ENCODE results near the gene RTF1.
A peak's percentile ranks its signal among the peaks of the same experiment; 100 is the strongest.
"Not testable (repeated sequence)": the region's sequence is repeated elsewhere in the genome, so short reads cannot be mapped to it uniquely, and the experiment has no call there.

The RTF1 gene

GRCh38 chr15:41416742-41417417, at the start of gene RTF1:
Gene RTF1, plus strand, starts transcription at chr15:41417095. Its CDS starts 21 bp downstream, at chr15:41417116.
- peak; percentile 96 for DNase-seq

GRCh38 chr15:41367418-41367817, 49.5 kb upstream of the RTF1 start:
- no peak for DNase-seq

GRCh38 chr15:41377978-41378377, 38.9 kb upstream of the RTF1 start:
- DNase-seq, result no peak

- DNase-seq, result not testable (repeated sequence)
Observed at GRCh38 chr15:41383974-41384749, 32.7 kb upstream of the RTF1 start.

DNA sequence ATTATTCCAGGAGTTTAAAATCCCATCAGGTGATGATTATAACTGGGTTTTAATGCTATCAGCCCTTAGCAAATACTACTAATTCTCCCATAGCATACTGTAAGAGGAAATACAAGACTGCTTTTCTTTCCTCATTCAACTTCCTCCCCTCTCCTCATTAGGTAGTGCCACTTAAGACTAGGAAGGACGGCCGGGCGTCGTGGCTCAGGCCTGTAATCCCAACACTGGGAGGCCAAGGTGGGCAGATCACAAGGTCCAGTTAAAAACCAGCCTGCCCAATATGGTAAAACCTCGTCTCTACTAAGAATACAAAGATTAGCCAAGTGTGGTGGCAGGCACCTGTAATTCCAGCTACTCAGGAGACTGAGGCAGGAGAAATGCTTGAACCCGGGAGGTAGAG, 29.2 kb upstream of the RTF1 start:
- DNase-seq, result no peak

GRCh38 chr15:41392659-41393058, 24.2 kb upstream of the RTF1 start:
- DNase-seq, result no peak

DNA sequence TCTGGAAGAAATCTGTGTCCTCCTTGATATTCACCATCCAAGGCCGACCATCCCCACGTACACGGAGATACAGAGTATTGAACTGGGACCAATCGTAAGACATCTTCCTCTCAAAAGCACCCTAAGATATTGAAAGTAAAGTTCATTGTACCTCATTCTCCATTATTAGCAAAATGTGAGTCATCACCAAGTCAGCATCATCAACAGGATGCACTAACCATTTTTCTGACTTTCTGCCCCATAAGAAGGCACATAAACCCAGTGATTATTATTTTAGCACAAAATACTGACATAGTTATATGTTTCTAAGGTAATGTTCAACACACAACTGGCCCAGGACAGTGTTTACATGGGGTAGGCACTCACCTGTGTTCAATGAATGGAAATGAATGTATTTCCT, 22.0 kb upstream of the RTF1 start:
- no peak for DNase-seq

DNA sequence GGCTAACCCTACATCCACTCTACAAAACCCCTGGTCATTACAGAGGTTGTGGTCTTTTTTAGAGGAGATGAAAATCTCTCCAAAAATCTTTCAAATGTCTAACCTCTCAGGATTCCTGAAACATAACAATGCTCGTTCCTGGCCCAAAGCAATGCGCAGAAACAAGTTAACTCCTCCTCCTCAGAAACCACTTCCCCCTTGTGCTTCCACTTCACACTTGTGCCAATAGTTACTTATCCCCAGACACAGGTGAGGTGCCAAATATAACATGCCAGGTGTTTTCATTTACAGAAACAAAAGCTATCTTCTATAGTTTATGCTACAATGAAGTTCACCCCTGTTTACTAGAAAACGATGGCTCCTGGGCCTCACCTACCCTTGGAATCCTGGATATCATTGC, 20.8 kb upstream of the RTF1 start:
- no peak for DNase-seq

- DNase-seq, result no peak
Observed at GRCh38 chr15:41401904-41402267, 15.0 kb upstream of the RTF1 start.

GRCh38 chr15:41407341-41407740, 9.6 kb upstream of the RTF1 start:
- no peak for DNase-seq

DNA sequence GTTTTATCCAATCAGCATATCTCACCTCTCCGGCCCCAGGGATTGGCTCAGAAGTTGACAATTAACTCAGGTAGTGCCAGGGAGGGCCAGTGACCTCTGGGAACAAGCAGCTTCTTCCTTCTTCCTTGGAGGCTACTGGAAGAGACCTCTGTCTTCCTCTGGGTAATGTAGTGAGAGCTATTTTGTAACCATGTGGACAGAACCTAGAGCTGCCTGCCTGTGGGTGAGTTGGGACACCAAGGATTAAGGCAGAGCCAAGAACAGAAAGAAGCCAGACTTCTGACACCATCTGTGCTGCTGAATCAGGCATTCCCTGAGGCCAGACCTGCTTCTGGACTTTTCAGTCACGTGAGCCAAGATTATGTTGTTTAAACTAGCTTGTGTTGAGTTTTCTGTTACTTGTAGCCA, 8.7 kb upstream of the RTF1 start:
- peak; percentile 18 for DNase-seq

- DNase-seq, result no peak
Observed at GRCh38 chr15:41411031-41411430, 5.9 kb upstream of the RTF1 start.

DNA sequence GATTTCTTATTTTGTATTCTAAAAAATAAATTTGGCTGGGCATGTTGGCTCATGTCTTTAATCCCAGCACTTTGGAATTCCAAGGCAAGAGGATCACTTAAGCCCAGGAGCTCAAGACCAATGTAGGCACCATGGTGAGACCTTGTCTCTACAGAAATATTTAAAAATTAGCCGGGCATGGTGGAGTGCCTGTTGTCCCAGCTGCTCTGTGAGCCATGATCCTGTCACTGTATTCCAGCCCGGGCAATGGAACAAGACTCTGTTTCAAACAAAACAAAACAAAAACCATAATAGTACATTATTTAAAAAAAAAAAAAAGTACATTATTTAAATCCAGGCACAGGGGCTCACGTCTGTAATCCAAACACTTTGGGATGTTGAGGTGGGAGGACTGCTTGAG, 5.5 kb upstream of the RTF1 start:
- no peak for DNase-seq

DNA sequence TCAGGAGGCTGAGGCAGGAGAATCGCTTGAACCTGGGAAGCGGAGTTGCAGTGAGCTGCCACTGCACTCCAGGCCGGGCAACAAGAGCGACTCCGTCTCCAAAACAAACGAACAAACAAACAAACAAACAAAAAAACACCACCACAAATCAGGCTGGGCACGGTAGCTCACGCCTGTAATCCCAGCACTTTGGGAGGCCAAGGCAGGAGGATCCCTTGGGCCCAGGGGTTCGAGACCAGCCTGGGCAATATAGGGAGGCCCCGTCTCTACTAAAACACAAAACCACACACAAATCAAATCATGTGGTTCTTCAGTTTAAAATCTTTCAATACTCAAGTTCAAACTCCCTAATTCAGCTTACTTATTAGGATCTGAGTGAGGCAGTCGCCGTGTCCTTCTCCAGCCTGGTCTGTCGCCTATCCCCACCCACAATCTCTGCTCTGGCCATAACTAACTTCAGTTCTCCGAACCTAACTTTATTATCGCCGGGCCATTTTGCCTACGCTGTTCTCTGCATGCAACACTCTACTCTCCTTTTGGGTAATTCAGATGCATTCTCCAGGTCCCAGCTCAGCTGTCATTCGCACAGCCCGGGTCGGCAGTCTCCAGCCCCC, 660 bp upstream of the RTF1 start:
- no peak for DNase-seq

- DNase-seq, result peak; percentile 69
Observed at GRCh38 chr15:41417418-41418195, 712 bp downstream of the RTF1 start.

DNA sequence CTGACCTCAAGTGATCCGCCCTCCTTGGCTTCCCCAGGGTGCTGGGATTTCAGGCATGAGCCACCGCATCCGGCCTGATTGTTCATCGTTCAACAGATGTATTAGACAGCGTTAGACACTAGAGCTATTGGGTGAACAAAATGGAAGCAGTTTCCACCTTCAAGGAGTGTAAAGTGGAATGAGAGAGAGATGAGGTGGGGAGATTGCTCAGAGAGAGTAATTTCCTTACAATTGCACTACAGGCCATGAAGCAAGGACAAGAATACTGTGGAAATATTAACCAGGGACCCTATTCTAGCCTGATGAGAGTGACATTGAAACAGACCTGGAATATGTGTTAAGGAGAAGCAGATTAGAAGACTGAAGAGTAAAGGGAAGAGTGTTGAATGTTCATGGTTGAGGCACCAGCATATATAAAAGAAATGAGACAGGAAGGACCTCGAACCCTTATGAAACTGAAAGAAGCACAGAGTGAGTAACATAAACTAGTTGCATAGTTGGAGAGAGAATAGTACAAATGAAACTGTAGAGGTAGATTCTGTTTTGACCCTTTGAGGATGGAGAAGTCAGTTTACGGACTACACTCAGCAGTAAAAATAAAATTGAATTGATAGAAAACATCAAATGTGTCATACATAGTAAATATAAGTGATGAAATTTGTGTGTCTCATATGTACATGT, 7.2 kb downstream of the RTF1 start:
- DNase-seq, result no peak

GRCh38 chr15:41424809-41425208, 7.9 kb downstream of the RTF1 start:
- no peak for DNase-seq

GRCh38 chr15:41425907-41426306, 9.0 kb downstream of the RTF1 start:
- not testable (repeated sequence) for DNase-seq

DNA sequence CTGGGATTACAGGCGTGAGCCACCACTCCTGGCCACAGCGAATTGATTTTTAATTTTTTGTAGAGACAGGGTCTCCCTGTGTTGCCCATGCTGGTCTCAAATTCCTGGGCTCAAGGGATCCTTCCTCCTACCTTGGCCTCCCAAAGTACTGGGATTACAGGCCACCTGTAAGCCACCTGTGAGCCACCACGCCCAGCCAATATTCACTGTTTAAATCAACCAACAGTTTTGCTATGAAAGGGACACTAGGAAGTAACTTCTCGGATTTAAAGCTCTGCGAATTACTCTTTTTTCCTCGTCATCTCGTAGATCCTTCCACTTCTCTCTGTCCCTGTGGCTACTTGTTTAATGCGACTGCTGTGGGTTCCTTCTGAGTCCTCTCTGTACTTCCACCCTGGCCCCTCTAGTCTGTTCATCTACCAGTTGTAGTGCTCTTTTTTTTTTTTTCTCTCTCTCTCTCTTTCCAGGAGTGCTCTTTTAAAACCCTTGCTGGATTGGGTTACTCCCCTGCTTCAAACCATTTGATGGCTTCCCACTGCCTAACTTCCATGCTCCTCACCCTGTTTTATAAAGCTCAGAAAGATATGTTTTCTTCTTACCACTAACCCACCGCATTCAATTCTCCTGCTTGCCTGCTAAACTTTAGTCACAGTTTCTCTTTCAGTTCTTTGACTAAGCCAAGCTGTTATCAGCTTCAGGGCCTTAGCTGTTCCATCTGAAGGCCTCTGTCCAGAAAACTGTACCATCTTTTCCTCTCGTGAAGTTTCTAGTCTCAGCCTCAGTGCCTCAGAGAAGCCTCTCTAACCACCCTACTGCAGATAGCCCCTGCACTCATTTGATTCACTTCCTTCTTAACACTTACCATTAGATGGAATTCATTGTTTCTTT, 12.4 kb downstream of the RTF1 start:
- DNase-seq, result peak; percentile 90

GRCh38 chr15:41435037-41435786, 18.3 kb downstream of the RTF1 start:
- DNase-seq, result no peak

DNA sequence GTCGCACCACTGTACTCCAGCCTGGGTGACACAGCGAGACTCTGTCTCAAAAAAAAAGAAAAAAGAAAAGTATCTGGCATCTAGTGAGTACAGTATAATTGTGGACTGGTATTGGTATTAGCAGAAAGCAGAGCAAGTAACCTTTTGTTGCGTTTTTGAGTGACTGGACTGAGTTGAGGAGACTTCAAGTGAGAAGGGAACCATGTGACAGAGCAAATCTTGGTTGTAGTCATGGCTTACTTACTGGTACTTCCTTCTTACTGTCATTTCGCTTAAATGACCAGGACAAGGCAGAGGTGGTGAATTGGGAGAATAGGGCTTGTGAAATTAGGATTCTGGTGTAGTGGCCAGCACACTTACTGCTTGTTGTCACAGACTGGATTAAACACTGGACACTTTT, 20.6 kb downstream of the RTF1 start:
- no peak for DNase-seq
